ENCODE results near the gene ZNF577. TPM values are rescaled to one million over a fixed set of nuclear protein-coding genes. Genes with fewer than 3 reads are reported as not detected.
"Not testable (repeated sequence)": the region's sequence is repeated elsewhere in the genome, so short reads cannot be mapped to it uniquely, and the experiment has no call there.

ZNF577 gene
- total RNA-seq: 3.0 and 4.4 TPM in 2 replicates

DNA sequence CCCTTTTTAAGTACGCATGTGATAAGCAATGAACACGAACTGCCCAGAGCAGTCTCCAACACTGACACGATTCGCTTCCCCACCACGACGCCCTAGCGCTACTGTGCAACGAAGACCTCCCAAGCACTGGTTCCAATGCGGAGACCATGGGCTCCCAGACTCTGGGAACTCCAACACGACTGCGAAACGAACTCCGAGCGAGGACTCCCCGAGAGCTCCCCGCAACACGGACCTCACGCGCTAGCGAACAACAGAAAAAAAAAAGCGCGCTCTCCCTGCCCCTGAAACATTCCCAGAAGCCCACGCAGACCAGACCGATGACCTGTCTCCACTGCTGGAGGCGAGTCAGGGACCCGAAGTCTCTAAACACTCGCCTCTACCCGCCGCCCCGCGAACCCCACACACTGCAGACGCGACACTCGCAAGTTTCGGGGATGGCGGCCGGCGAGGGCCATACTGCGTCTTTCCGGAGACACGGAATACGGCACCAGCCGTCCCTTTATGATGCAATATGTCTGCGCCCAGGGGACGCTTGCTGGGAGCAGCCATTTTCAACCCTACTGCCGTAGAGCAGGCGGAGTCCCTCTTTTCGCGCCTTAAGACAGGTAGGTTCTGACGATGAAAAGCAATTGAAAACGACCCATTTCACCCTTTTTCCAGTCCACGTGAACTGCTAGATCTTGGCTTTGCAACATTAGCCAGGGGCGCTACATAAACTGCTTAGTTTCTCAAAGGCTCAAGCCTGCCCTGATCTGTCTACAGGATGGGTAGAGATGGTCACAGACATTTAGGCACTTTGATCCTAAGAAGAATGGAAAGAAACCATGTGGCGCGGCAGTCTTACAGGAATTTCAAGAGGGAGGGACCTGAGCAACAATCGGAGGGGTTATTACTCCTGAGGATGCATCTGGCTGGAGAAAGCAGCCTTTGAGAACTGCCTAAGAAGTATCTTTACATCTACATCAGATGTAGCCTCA lies at the start of gene ZNF577:
Gene ZNF577 (minus strand): TSS at position 430 of the 977 bp plus-strand sequence. CDS start 7,569 bp downstream, outside the sequence.
- DNase-seq: peak; percentile 95

DNA sequence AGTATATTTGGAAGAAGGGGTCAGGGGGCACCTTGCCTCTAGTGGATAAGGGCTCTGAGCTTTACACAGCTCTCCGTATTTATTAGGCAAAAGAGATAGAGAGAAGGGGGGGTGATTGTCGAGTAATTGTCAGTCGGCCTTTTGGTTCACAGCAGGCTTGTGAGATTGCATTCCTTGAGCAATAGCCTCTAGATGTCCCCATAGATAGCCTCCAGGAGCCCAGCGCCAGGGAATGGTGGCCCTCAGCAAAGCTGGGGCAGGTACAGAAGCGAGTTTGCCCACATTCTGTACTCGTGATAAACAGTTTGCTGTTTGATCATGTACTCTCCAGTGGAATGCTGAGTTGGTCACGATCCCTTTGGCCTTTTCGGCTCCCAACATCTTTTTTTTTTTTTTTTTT lies 44.2 kb upstream of the ZNF577 start:
- no peak for DNase-seq

DNA sequence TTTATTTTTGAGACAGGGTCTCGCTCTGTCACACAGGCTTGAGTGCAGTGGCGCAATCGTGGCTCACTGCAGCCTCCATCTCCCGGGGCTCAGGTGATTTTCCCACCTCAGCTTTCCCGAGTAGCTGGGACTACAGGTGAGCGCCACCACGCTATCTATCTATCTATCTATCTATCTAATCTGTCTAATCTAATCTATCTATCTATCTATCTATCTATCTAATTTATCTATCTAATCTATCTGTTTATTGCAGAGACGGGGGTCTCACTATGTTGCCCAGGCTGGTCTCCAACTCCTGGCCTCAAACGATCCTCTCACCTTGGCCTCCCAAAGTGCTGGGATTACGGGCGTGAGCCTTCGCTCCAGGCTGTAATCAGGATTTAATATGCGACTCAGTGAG lies 40.1 kb upstream of the ZNF577 start:
- no peak for DNase-seq

DNA sequence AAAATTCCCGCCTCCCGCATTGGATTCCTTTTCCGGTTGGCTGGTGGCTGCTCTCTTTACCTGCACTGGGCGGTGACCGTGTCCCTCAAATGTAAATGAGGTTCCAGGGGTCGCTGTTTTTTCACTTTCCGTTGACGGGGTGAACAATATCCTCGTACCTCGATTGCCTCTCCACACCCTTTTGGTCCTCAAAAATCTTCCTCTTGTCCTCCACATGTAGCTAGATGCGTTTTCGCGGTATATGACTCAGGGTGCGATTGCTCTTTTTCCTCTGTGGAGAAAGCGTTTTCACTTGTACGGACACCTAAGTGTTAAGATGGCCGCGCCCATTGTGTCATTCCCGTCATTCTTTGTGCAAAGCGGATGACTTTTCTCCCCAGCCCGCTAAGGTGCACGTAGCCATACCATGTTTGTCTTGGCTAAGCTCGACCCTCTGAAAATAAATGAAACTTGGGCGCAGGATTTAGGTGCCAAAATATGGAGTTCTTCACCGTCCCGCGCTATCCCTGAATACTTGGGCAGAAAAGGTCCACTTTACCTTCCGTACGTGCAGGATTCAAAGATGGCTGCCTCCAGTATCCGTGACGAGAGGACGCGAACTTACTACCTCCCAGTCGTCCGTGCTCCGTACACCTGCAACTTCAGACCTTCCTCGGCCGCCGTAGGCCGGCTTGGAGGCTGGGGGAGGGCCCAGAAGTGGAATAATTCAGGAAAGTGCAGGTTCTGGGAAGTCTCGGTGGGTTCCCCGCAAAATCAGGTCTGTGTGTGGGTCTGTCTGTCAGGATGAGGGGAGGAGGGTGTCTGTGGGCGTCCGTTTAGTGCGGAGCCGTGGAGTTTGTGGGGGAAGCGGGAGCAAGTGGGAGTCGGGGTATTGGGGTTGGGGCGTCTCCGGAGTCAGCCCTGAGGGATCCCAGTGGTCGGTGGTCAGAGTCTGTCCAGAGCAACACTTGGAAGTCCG lies 39.3 kb upstream of the ZNF577 start, which contains the start of gene ZNF613:
Gene ZNF613 (plus strand): TSS at position 689 of the 958 bp plus-strand sequence. CDS start 8,749 bp downstream, outside the sequence.
- DNase-seq: peak; percentile 97

DNA sequence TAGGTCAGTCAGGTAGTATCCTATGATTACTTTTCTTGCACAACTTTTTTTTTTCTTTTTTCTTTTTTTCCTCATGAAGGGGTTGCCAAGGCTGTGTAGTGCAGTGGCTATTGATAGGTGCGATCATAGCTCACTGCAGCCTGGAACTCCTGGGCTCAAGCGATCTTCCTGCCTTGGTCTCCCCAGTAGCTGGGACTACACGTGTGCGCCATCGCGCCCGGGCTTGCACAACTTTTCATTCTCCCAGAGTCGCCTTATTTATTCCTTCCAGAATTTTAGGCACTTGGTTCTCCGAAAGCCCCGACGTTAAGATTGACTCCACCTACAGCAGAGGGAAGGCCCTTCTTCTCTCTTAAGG lies 38.7 kb upstream of the ZNF577 start:
- no peak for DNase-seq

DNA sequence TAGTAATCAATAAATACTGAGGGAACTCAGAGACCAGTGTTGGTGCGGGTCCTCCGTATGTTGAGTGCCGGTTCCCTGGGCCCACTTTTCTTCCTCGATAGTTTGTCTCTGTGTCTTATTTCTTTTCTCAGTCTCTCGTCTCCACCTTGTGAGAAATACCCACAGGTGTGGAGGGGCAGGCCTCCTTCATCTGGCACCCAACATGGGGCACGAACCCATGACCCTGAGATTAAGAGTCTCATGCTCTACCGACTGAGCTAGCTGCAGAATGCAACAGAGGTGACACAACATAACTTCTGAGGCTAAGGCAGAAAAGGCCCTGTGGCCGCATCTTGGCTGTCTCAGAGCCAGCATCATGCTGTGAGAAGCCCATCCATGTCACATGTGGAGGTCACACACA lies 34.2 kb upstream of the ZNF577 start:
- peak; percentile 2 for DNase-seq

DNA sequence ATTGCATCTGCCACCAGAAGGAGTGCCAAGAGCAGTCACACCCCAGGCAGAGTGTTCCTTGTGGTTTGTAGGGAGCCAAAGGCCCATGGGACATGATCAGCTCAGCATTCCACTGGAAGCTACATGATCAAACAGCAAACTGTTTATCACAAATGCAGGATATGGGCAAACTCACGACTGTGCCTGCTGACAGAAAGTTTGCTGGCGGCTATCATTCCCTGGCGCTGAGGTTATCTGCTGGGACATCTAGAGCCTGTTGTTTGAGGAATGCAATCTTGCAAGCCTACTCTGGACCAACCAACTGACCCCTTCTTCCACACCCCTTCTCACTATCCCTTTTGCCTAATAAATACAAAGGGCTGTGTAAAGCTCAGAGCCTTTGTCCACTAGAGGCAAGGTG lies 31.9 kb upstream of the ZNF577 start:
- DNase-seq: no peak

DNA sequence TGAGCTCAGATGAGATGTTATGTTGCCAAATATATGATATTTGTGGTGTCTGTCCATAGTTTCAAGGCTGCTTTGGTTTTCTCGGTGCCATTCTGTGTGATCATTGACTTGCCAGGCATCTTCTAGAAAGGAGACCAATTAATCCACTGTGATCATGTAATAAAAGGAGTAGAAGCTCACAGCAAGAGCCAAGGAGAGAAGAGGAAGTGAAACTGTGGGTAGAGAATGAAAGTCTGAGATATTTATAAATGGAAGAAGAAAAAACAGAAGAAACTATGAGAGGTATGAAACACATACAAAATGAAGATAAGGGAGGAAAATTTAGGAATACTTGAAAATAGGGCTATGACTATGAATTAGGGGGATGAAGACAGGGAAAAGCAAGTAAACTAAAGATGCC lies 28.4 kb upstream of the ZNF577 start:
- DNase-seq: no peak

DNA sequence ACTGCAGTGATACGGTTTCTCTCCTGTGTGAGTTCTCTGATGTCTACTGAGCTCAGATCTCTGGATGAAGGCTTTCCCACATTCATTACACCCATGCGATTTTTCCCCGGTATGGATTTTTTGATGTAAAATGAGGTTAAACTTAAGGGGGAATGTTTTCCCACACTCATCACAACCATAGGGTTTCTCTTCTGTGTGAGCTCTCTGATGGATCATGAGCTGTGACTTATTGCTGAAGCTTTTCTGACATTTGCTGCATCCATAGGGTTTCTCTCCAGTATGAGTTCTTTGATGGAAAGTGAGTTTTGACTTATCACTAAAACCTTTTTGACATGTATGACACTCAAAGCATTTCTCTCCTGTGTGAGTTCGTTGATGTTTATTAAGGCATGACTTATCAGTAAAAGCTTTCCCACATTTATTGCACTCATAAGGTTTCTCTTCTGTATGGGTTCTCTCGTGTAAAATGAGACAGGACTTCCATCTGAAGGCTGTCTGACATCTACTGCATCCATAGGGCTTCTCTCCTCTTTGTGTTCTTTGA lies 27.6 kb upstream of the ZNF577 start:
- no peak for DNase-seq

DNA sequence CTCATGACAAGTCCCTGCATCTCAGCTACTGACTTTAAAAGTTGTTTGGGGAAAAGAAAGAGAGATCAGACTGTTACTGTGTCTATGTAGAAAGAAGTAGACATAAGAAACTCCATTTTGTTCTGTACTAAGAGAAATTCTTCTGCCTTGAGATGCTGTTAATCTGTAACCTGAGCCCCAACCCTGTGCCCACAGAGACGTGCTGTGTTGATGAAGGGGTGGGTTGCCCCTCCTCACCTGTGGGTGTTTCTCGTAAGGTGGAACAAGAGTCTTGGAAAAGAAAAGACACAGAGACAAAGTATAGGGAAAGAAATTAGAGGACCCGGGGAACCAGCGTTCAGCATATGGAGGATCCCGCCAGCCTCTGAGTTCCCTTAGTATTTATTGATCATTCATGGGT lies 20.2 kb upstream of the ZNF577 start:
- not testable (repeated sequence) for DNase-seq

DNA sequence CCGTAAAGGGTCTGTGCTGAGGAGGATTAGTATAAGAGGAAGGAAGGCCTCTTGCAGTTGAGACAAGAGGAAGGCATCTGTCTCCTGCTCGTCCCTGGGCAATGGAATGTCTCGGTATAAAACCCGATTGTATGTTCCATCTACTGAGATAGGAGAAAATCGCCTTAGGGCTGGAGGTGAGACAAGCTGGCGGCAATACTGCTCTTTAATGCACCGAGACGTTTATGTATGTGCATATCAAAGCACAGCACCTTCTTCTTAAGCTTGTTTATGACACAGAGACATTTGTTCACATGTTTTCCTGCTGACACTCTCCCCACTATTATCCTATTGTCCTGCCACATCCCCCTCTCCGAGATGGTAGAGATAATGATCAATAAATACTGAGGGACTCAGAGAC lies 18.4 kb upstream of the ZNF577 start:
- not testable (repeated sequence) for DNase-seq

DNA sequence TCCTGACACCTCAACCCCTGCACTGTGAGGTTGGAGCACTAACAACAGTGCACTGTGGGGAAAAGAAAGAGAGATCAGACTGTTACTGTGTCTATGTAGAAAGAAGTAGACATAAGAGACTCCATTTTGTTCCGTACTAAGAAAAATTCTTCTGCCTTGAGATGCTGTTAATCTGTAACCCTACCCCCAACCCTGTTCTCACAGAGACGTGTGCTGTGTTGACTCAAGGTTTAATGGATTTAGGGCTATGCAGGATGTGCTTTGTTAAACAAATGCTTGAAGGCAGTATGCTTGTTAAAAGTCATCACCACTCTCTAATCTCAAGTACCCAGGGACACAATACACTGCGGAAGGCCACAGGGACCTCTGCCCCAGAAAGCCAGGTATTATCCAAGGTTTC lies 17.9 kb upstream of the ZNF577 start:
- DNase-seq: not testable (repeated sequence)

DNA sequence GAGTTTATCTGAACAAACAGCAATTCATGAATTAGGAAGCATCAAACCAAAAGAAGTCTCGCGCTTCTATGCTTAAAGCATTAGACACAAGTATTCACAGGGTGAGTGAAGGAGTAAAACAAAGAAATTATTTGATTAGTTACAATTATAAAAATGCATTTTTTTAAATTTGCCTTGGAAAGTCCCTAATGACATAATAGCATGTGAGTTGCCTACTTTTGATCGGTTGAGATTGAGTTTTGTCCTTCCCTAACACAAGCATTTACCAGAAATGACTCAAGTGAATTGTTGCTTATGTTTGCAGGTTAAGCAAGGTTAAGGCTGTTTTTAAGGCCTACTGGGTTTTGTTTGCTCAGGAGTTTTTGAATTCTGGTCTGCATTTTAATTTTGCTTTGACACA lies 17.5 kb upstream of the ZNF577 start:
- DNase-seq: no peak

DNA sequence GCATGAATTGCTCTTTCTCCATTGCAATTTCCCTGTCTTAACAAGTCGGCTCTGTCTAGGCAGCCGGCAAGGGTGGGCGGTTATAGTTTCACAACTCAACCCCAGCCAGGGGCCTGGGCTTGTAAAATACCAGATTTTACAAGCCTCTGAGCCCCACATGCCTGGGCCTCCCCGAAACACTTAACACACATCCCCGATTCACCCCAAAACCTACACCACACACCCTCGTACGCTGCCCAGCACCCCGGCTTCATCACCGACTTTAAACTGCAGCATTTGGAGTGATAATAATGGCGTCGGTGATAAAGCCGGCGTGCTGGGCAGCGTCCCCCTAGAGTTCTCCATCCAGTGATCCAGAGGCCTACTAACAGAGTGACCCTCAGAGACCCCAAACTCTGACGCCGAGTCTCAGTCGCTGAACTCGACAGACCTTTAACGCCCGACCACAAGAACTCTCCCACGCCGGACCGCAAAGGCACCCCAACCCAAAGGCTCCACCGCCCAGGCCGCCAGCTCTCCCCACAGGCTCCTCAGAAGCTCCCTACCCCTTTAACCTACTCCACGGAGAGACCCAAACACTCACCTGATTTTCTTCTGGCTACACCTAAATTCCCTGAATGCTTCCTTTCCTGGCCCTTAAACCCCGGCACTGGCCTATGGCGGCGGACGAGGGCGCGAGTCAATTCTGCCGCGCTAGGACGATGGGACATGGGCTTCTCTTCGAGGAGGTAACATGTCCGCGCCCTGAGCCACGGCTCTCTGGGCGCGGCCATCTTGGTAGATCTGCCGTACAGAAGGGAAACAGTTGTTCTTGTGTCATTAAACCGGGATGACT lies 16.8 kb upstream of the ZNF577 start, which contains the start of gene ZNF649:
Gene ZNF649 (minus strand): TSS at position 687 of the 835 bp plus-strand sequence. CDS start 4,910 bp downstream, outside the sequence.
- DNase-seq: peak; percentile 90

DNA sequence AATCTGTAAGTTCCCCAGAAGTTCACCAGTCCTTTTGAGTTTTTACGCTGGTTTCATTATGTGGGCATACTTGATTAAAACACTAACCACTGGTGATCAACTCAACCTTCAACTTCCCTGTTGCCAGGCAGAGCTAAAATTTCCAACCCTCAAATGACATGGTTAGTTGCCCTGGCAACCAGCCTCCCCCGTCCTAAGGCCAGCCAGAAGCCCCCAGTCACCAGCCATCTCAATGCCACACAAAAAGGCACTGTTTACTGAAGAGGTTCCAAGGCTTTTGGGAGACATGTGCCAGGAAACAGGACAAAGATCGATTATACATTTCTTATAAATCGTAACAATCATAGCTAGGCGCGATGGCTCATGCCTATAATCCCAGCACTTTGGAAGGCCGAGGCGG lies 15.4 kb upstream of the ZNF577 start:
- DNase-seq: no peak

DNA sequence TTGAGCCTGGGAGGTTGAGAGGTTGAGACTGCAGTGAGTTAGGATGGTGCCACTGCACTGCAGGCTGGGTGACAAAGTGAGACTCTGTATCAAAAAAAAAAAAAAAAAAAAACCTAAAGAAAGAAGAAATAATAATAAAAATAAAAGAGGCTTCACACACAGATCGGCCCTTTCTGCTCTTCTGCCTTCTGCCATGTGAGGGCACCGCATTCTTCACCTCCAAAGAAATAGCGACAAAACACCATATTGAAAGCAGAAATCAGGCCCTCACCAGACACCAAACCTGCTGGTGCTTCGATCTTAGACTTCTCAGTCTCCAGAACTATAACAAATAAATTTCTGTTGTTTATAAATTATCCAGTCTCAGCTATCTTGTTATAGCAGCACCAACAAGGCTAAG lies 14.1 kb upstream of the ZNF577 start:
- DNase-seq: peak; percentile 8

DNA sequence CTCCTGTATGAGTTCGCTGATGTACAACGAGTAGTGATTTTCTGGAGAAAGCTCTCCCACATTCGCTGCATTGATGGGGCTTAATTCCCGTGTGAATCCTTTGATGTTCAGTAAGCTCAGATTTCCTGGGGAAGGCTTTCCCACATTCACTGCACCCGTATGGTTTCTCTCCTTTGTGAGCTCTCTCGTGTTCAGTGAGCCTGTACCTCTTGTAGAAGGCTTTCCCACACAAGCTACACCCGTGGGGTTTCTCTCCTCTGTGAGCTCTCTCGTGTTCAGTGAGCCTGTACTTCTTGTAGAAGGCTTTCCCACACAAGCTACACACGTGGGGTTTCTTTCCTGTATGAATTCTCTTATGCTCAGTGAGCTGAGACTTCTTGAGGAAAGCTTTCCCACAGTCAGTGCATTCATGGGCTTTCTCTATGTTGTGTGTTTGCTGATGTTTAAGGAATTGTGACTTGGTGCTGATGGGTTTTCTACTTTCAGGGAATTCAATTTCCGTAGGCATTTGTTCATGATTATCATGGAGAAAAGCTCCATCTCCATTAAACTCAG lies 3.5 kb upstream of the ZNF577 start:
- peak; percentile 2 for DNase-seq

DNA sequence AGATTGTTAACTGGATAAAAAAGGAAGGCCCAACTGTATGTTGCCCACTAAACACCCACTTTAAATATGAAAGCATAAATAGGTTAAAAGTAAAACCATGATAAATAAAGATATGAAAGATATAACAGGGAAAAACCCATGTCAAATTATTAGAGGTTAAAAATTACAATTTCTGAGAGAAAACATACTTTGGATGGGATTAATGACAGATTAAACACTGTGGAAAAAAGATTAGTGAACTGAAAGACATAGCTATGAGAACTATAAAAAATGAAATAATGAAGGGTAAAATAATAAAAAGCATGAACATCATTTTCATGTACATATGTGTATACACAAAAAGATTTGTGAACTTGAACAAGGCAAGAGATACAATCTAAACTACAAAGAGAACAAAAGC lies 2.2 kb upstream of the ZNF577 start:
- DNase-seq: no peak

DNA sequence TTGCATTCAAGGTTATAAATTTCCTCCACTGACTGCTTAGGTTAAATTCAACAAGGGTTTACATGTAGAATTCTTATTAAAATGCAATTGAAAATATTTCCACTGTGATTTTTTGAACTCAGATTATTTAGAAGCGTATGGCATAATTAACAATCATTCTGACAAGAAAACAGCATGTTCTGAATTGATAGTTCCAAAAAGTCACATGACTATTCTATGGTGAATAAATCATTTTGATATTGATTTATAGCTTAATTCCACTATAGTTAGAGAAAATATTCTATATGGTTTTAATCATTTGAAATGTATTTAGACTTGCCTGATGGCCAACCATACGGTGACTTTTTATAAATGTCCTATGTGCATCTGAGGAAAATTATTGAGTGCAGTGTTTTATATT lies 3.0 kb downstream of the ZNF577 start:
- DNase-seq: no peak

DNA sequence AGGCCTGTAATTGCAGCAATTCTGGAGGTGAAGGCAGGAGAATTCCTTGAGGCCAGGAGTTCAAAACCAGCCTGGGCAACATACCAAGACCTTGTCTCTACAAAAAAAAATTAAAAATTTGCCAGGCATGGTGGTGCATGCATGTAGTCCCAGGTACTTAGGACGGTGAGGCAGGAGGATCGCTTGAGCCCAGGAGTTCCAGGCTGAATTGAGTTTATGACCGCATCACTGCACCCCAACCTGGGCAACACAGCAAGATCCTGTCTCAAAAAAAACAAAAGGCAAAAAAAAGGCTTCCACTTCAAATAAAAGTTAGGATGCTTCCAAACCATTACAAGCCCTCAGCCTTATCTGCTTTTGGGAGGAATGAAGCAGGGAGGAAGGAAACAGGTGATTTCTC lies 5.2 kb downstream of the ZNF577 start:
- DNase-seq: no peak

DNA sequence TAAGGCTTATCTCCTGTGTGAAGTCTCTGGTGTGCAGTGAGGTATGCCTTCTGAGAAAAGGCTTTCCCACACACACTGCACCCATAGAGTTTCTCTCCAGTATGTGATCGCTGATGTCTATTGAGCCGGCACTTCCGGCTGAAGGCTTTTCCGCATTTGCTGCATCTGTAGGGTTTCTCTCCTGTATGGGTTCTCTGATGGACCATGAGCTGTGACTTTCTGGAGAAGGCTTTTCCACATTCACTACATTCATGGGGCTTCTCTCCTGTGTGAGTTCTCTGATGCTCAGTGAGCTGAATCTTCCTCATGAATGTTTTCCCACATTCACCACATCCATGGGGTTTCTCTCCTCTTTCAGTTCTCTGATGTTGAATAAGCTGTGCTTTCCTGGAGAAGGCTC lies 14.7 kb downstream of the ZNF577 start:
- DNase-seq: no peak
